Astrocyte (in vitro differentiated cells and primary cell): ENCODE measurements around the gene RNF123.

Source experiments
- EZH2 ChIP-seq: IDR thresholded peaks from 2 replicates; pipeline ENCODE4 v1.6.1; 2012; ENCODE audit warnings: mild to moderate bottlenecking, low read length, inconsistent platforms; ENCODE audit not compliant: insufficient read depth
- TF ChIP-seq, protein P1 (sequence below): IDR thresholded peaks from 2 replicates; pipeline ENCODE4 v1.5.1; 2011; ENCODE audit warnings: low read depth, mild to moderate bottlenecking, inconsistent platforms, low read length, moderate library complexity; ENCODE audit not compliant: insufficient read depth

DNA sequence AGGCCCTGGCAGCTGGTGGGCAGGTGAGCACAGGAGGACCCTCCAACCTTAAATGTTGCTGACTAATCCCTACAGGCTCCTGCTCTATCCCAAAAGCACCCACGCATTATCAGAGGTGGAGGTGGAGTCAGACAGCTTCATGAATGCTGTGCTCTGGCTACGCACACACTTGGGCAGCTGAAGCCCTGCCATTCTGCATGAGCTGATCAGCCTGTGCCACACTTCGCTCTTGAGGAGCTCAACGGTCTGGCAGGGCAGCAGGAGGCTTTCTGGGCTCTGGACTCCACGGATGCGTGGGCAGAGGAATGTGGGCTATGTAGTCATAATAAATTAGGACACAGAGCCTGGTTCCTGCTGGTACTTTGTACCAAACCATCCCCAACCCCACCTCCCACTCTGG is 6.2 kb upstream of the RNF123 start:
- TF ChIP-seq, protein P1, sequence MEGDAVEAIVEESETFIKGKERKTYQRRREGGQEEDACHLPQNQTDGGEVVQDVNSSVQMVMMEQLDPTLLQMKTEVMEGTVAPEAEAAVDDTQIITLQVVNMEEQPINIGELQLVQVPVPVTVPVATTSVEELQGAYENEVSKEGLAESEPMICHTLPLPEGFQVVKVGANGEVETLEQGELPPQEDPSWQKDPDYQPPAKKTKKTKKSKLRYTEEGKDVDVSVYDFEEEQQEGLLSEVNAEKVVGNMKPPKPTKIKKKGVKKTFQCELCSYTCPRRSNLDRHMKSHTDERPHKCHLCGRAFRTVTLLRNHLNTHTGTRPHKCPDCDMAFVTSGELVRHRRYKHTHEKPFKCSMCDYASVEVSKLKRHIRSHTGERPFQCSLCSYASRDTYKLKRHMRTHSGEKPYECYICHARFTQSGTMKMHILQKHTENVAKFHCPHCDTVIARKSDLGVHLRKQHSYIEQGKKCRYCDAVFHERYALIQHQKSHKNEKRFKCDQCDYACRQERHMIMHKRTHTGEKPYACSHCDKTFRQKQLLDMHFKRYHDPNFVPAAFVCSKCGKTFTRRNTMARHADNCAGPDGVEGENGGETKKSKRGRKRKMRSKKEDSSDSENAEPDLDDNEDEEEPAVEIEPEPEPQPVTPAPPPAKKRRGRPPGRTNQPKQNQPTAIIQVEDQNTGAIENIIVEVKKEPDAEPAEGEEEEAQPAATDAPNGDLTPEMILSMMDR = no peak
- TF ChIP-seq EZH2 = no peak
